Measurements from ENCODE around the gene PLEKHJ1. TPM values are rescaled to one million over a fixed set of nuclear protein-coding genes. Genes with fewer than 3 reads are reported as not detected.

PLEKHJ1 gene
- total RNA-seq, 4 donors from 2014 or later = 21.0 to 78.2 (median 47.3) TPM

DNA sequence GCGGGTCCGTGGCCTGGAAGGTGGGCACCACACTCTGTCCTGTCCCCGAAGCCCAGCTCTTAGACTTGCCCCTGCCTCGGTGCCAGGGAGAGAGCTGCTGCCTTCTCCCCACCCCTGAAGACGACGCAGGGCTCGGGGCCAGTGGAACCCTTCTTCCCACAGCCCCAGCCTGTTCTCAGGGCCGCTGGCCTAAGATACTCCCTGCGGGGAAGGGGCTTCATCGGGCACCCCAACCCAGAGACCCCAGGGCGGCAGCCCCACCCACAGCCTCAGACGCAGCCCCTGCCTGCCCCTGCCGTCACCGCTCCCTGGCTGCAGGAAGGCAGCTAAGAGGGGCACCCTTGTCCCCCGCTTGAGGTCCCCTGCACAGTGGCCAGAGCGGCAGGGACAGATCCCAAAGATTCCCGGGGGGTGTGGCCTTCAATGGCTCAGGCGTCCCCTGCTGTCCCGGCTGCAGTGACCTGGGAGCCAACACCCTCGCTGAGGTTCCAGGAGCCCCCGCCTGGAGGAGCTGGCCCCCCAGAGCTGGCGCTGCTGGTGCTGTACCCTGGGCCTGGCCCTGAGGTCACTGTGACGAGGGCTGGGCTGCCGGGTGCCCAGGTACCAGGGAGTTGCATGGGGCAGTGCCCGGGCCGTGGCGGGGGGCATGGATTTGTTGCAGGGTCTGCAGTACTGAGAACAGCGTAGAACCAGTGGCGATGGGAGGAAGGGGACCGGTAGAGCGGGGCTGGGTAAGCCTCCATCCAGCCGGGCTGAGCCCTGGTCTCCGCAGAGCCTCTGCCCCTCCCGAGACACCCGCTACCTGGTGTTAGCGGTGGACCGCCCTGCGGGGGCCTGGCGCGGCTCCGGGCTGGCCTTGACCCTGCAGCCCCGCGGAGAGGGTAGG lies 14.0 kb upstream of the PLEKHJ1 start:
- TF ChIP-seq, protein P1, sequence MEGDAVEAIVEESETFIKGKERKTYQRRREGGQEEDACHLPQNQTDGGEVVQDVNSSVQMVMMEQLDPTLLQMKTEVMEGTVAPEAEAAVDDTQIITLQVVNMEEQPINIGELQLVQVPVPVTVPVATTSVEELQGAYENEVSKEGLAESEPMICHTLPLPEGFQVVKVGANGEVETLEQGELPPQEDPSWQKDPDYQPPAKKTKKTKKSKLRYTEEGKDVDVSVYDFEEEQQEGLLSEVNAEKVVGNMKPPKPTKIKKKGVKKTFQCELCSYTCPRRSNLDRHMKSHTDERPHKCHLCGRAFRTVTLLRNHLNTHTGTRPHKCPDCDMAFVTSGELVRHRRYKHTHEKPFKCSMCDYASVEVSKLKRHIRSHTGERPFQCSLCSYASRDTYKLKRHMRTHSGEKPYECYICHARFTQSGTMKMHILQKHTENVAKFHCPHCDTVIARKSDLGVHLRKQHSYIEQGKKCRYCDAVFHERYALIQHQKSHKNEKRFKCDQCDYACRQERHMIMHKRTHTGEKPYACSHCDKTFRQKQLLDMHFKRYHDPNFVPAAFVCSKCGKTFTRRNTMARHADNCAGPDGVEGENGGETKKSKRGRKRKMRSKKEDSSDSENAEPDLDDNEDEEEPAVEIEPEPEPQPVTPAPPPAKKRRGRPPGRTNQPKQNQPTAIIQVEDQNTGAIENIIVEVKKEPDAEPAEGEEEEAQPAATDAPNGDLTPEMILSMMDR (IDR thresholded peaks at IDR 0.05; ENCODE audit: low read depth) = no peak

DNA sequence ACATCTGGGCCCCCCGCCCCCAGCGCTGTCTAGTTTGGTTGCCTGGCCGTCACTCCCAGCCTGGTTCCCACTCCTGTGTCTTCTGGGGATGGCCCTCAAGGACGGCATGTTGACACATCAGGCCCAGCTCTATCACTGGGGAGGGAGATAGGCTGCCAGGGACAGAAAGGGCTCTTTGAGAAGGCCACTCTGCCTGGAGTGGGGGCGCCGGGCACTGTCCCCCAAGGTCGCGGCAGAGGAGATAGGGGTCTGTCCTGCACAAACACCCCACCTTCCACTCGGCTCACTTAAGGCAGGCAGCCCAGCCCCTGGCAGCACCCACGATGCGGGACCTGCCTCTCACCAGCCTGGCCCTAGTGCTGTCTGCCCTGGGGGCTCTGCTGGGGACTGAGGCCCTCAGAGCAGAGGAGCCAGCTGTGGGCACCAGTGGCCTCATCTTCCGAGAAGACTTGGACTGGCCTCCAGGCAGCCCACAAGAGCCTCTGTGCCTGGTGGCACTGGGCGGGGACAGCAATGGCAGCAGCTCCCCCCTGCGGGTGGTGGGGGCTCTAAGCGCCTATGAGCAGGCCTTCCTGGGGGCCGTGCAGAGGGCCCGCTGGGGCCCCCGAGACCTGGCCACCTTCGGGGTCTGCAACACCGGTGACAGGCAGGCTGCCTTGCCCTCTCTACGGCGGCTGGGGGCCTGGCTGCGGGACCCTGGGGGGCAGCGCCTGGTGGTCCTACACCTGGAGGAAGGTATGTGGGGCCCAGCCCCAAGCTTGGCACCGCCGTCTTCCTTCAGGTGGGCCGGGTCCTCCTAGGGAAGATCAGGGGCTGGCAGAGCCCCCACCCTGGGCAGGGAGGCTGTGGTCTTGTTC lies 13.1 kb upstream of the PLEKHJ1 start, which contains the start of gene AMH:
AMH (plus strand) TSS at position 314 of the 857 bp plus-strand sequence; CDS start at position 324, 10 bp downstream.
- TF ChIP-seq, protein P1 (IDR thresholded peaks at IDR 0.05; ENCODE audit: low read depth) = no peak

DNA sequence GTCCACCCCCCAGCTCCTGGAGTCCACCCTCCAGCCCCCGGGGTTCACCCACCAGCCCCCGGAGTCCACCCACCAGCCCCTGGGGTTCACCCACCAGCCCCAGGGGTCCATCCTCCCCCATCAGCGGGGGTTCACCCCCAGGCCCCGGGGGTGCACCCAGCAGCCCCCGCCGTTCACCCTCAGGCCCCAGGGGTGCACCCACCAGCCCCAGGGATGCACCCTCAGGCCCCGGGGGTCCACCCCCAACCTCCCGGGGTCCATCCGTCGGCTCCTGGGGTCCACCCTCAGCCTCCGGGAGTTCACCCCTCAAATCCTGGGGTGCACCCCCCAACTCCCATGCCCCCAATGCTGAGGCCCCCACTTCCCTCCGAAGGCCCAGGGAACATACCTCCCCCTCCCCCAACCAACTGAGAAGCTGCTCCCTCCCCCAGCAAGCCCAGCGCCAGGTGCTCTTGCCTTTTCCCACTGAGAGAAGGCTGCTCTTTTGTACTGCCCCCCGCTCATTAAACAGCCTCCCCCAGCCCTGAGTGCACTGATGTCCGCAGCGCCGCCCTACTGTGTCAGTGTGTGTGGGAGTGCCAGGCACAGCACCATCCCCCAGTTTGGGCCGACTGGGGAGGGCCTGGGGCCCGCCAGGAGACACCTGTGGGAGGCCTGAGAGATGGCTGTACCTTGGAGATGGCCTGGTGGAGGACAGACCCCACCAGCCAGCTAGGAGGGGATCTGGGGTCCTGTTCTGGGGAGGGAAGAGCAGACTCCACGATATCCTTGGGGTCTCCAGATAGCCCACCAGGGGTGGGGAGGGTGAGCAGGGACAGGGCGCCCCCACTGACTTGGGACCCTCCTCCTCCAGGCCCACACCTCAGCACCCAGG lies 12.2 kb upstream of the PLEKHJ1 start:
- TF ChIP-seq, protein P1 (IDR thresholded peaks at IDR 0.05; ENCODE audit: low read depth) = no peak

DNA sequence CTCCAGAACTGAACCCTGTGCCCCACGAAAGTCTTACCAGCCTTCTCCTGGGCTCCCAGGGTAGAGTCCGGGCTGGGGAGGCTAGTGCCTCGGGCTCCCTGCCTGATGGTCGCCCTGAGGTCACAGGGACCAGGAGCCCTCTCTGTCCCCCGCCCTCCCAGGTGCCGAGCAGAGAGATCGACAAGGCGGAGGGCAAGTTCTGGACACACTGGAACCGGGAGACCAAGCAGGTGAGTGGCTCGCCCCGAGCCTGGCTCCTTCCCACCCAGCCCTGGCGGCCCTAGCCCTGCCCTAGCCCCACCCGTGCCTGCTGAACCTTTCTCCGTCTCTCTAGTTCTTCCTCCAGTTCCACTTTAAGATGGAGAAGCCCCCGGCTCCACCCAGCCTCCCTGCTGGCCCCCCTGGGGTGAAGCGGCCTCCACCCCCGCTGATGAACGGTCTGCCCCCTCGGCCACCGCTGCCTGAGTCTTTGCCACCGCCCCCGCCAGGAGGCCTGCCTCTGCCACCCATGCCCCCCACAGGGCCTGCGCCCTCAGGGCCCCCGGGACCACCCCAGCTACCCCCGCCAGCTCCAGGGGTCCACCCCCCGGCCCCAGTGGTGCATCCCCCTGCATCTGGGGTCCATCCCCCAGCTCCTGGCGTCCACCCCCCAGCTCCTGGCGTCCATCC lies 11.4 kb upstream of the PLEKHJ1 start:
- TF ChIP-seq, protein P1 (IDR thresholded peaks at IDR 0.05; ENCODE audit: low read depth) = no peak

DNA sequence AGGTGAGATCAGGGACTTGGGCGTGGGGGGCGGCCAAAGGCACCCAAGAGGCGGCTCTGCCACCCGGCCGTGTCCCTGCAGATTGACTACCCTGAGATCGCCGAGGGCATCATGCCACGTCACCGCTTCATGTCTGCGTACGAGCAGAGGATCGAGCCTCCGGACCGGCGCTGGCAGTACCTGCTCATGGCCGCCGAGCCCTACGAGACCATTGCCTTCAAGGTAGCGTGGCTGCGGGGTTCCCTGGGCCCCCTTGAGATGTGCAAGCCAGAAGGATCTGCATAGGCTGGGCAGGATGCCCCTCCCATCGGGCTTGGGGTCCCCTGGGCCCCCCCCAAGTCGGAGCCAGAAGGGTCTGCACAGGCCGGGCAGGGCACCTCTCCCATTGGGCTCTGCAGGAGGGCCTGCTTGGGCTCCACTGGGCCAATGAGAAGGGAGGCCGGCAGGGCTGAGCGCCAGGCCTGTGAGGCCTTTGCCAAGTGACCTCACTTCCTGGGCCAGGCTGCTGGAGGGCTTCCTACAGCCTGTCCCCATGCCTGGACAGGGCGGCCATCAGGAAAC lies 10.8 kb upstream of the PLEKHJ1 start:
- TF ChIP-seq, protein P1 (IDR thresholded peaks at IDR 0.05; ENCODE audit: low read depth) = no peak

DNA sequence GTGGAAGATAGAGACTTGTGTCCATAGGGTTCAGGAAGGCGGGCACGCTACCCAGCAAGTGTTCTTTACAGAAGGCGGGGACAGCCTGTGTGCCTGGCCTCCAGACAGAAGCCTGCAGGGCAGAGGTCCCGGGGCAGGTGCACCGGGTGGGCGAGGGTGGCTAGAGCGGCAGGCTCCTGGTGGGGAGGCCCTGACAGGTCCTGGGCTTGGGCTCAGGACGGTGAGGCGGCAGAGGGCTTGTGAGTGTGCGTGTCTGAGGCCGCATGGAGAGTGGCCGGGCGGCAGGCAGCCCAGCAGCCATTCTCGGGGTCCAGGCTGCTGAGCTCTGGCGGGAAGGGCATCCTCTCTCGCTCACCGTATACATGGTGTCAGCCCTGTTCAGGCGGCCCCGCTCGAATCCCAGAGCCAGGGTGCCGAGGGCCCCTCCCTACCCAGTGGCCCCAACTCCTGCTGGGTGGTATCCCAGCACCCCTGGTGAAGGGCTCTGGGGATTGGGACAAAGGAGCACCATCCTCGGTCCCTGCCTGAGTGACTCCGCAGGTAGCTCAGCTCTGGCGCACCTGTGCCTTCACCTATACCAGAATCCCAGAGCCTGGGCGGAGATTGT lies 10.0 kb upstream of the PLEKHJ1 start:
- TF ChIP-seq, protein P1 (IDR thresholded peaks at IDR 0.05; ENCODE audit: low read depth) = no peak
